SK-N-SH treated with all-trans-retinoic acid at 6 μM for 48 hours (cell line): ENCODE results near the gene CCDC183.

Experiments
- BACH2 ChIP-seq: fragments of 250-450 bp; sonication (Bioruptor Pico); IDR thresholded peaks from 2 replicates; pipeline ENCODE4 v1.9.0; 2021; ENCODE audit warnings: mild to moderate bottlenecking, borderline replicate concordance
- CSDC2 ChIP-seq: fragments of 250-450 bp; sonication (Bioruptor Pico); IDR thresholded peaks from 2 replicates; pipeline ENCODE4 v1.5.0; 2020; ENCODE audit warnings: mild to moderate bottlenecking, moderate library complexity
- GLIS3 ChIP-seq: fragments of 250-450 bp; sonication (Bioruptor Pico); IDR thresholded peaks from 2 replicates; pipeline ENCODE4 v1.5.0; 2020; ENCODE audit warnings: mild to moderate bottlenecking, moderate library complexity
- PPARA ChIP-seq: fragments of 250-450 bp; sonication (Bioruptor Pico); IDR thresholded peaks from 2 replicates; pipeline ENCODE4 v1.5.0; 2020; ENCODE audit warnings: mild to moderate bottlenecking, borderline replicate concordance
- RARB ChIP-seq: fragments of 250-450 bp; sonication (Bioruptor Pico); IDR thresholded peaks from 2 replicates; pipeline ENCODE4 v1.8.0; 2021; ENCODE audit warnings: mild to moderate bottlenecking, moderate library complexity
- SNAI2 ChIP-seq: fragments of 250-450 bp; sonication (Bioruptor Pico); IDR thresholded peaks from 2 replicates; pipeline ENCODE4 v1.5.0; 2020; ENCODE audit warnings: mild to moderate bottlenecking, moderate library complexity
- ZC3H10 ChIP-seq: fragments of 250-450 bp; sonication (Bioruptor Pico); IDR thresholded peaks from 2 replicates; pipeline ENCODE4 v1.5.1; 2021; ENCODE audit warnings: mild to moderate bottlenecking, moderate library complexity
- ZFP30 ChIP-seq: fragments of 450-650 bp; formaldehyde crosslinking; IDR thresholded peaks from 2 replicates; pipeline ENCODE4 v1.5.0; 2022; ENCODE audit warnings: mild to moderate bottlenecking, moderate library complexity
- ZNF565 ChIP-seq: fragments of 450-650 bp; formaldehyde crosslinking; conservative IDR thresholded peaks from 2 replicates; pipeline ENCODE4 v1.5.0; 2020; ENCODE audit warnings: low read depth, mild to moderate bottlenecking, moderate library complexity
- ZNF8 ChIP-seq: fragments of 450-650 bp; formaldehyde crosslinking; IDR thresholded peaks from 2 replicates; pipeline ENCODE4 v1.5.0; 2020; ENCODE audit warnings: mild to moderate bottlenecking, moderate library complexity
- TF ChIP-seq, protein P1 (sequence below): fragments of 250-450 bp; sonication (Bioruptor Pico); IDR thresholded peaks from 2 replicates; pipeline ENCODE4 v1.5.0; 2020; ENCODE audit warnings: mild to moderate bottlenecking, moderate library complexity
- TF ChIP-seq, protein P2 (sequence below): fragments of 250-450 bp; sonication (Bioruptor Pico); IDR thresholded peaks from 2 replicates; pipeline ENCODE4 v1.8.0; 2021; ENCODE audit warnings: low read depth, mild to moderate bottlenecking, moderate library complexity, borderline replicate concordance
- TF ChIP-seq, protein P3 (sequence below): fragments of 250-450 bp; sonication (Bioruptor Pico); IDR thresholded peaks from 2 replicates; pipeline ENCODE4 v1.8.0; 2020; ENCODE audit warnings: mild to moderate bottlenecking, moderate library complexity, borderline replicate concordance

DNA sequence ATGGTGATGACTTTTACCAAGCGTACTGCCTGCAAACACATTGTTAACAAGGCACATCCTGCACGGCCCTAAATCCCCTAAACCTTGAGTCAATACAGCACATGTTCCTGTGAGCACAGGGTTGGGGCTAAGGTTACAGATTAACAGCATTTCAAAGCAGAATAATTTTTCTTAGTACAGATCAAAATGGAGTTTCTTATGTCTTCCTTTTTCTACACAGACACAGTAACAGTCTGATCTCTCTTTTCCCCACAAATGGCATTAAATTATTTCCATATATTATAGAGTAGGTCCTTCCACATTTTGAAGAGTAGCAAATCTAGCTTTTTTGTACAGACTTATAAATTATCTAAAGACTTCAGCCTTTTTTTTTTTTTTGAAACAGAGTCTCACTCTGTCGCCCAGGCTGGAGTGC lies 6.6 kb upstream of the CCDC183 start:
- TF ChIP-seq, protein P1, sequence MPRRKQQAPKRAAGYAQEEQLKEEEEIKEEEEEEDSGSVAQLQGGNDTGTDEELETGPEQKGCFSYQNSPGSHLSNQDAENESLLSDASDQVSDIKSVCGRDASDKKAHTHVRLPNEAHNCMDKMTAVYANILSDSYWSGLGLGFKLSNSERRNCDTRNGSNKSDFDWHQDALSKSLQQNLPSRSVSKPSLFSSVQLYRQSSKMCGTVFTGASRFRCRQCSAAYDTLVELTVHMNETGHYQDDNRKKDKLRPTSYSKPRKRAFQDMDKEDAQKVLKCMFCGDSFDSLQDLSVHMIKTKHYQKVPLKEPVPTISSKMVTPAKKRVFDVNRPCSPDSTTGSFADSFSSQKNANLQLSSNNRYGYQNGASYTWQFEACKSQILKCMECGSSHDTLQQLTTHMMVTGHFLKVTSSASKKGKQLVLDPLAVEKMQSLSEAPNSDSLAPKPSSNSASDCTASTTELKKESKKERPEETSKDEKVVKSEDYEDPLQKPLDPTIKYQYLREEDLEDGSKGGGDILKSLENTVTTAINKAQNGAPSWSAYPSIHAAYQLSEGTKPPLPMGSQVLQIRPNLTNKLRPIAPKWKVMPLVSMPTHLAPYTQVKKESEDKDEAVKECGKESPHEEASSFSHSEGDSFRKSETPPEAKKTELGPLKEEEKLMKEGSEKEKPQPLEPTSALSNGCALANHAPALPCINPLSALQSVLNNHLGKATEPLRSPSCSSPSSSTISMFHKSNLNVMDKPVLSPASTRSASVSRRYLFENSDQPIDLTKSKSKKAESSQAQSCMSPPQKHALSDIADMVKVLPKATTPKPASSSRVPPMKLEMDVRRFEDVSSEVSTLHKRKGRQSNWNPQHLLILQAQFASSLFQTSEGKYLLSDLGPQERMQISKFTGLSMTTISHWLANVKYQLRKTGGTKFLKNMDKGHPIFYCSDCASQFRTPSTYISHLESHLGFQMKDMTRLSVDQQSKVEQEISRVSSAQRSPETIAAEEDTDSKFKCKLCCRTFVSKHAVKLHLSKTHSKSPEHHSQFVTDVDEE (CRISPR knock-in tag) = no peak
- TF ChIP-seq SNAI2 (CRISPR knock-in tag) (no peak), BACH2 (CRISPR knock-in tag) (no peak), PPARA (CRISPR knock-in tag) (no peak), RARB (CRISPR knock-in tag) (no peak), ZC3H10 (CRISPR knock-in tag) (no peak), CSDC2 (CRISPR knock-in tag) (no peak), ZNF8 (CRISPR knock-in tag) (no peak), ZFP30 (CRISPR knock-in tag) (no peak), GLIS3 (CRISPR knock-in tag) (no peak), ZNF565 (no peak)
- TF ChIP-seq, protein P2, sequence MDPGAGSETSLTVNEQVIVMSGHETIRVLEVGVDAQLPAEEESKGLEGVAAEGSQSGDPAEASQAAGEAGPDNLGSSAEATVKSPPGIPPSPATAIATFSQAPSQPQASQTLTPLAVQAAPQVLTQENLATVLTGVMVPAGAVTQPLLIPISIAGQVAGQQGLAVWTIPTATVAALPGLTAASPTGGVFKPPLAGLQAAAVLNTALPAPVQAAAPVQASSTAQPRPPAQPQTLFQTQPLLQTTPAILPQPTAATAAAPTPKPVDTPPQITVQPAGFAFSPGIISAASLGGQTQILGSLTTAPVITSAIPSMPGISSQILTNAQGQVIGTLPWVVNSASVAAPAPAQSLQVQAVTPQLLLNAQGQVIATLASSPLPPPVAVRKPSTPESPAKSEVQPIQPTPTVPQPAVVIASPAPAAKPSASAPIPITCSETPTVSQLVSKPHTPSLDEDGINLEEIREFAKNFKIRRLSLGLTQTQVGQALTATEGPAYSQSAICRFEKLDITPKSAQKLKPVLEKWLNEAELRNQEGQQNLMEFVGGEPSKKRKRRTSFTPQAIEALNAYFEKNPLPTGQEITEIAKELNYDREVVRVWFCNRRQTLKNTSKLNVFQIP (CRISPR knock-in tag) = no peak
- TF ChIP-seq, protein P3, sequence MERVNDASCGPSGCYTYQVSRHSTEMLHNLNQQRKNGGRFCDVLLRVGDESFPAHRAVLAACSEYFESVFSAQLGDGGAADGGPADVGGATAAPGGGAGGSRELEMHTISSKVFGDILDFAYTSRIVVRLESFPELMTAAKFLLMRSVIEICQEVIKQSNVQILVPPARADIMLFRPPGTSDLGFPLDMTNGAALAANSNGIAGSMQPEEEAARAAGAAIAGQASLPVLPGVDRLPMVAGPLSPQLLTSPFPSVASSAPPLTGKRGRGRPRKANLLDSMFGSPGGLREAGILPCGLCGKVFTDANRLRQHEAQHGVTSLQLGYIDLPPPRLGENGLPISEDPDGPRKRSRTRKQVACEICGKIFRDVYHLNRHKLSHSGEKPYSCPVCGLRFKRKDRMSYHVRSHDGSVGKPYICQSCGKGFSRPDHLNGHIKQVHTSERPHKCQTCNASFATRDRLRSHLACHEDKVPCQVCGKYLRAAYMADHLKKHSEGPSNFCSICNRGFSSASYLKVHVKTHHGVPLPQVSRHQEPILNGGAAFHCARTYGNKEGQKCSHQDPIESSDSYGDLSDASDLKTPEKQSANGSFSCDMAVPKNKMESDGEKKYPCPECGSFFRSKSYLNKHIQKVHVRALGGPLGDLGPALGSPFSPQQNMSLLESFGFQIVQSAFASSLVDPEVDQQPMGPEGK (CRISPR knock-in tag) = no peak
